Measurements from ENCODE around the gene CD247. TPM values are rescaled to one million over a fixed set of nuclear protein-coding genes. Genes with fewer than 3 reads are reported as not detected.

Gene CD247
- total RNA-seq, 4 donors from 2014 or later: 0.33 TPM; not detected in 3

- no peak for TF ChIP-seq POLR2A (IDR thresholded peaks at IDR 0.05)
- no peak for TF ChIP-seq CTCF (IDR thresholded peaks at IDR 0.05 in 4 of 5, conservative IDR thresholded peaks at IDR 0.05 in 1 of 5)
- H3K4me1 ChIP-seq: peaks cover 22 to 25% of the 10 kb centered on the region in 2 donors
- H3K4me3 ChIP-seq: no peak overlapping the region
- peaks cover 0 to 22% of the 10 kb centered on the region in 2 donors for H3K36me3 ChIP-seq
- H3K27me3 ChIP-seq: no peaks in the 10 kb centered on the region
- no peaks in the 10 kb centered on the region for H3K9me3 ChIP-seq
- intact Hi-C loops (cut with DNase I; ENCODE audit: low total_unique reads) (no loop called here), in situ Hi-C loops (cut with MboI; ENCODE audit: low sequenced_read_pairs in 4 of 4) (loop anchor here in 3 of 4 donors (25.0 kb wide), 2 partner anchors 285 to 485 kb away; no protein-coding TSS in a partner anchor)
- no peak for DNase-seq
- ATAC-seq: no peak
- peak overlapping the region in 3 of 4 donors; percentile 1 to 20 (median 12) for H3K27ac ChIP-seq
Measured at GRCh38 chr1:167546935-167547334, 28.6 kb upstream of the CD247 start.

- H3K4me1 ChIP-seq: peaks cover 12 to 21% of the 10 kb centered on the region in 2 donors
- in situ Hi-C loops (cut with MboI; ENCODE audit: low sequenced_read_pairs in 4 of 4) (loop anchor here in 3 of 4 donors (25.0 kb wide), 2 partner anchors 283 to 483 kb away; no protein-coding TSS in a partner anchor), intact Hi-C loops (cut with DNase I; ENCODE audit: low total_unique reads) (no loop called here)
- H3K27me3 ChIP-seq: no peaks in the 10 kb centered on the region
- H3K4me3 ChIP-seq: no peak overlapping the region
- no peak for TF ChIP-seq CTCF (IDR thresholded peaks at IDR 0.05 in 4 of 5, conservative IDR thresholded peaks at IDR 0.05 in 1 of 5)
- TF ChIP-seq POLR2A (IDR thresholded peaks at IDR 0.05): no peak
- H3K36me3 ChIP-seq: peaks cover 0 to 22% of the 10 kb centered on the region in 2 donors
- DNase-seq (no peak), ATAC-seq (no peak)
- H3K27ac ChIP-seq: no peak overlapping the region
- H3K9me3 ChIP-seq: no peaks in the 10 kb centered on the region
Measured at GRCh38 chr1:167545349-167545748, 27.0 kb upstream of the CD247 start.

- Histone ChIP-seq H3K4me3 (no peak overlapping the region), H3K27ac (no peak overlapping the region), H3K36me3 (peaks cover 0 to 22% of the 10 kb centered on the region in 2 donors), H3K27me3 (no peaks in the 10 kb centered on the region), H3K9me3 (no peaks in the 10 kb centered on the region), H3K4me1 (peaks cover 12 to 21% of the 10 kb centered on the region in 2 donors)
- intact Hi-C loops (cut with DNase I; ENCODE audit: low total_unique reads): no loop called here
- no peak for ATAC-seq
- no peak for DNase-seq
- in situ Hi-C loops (cut with MboI; ENCODE audit: low sequenced_read_pairs in 4 of 4): loop anchor here in 3 of 4 donors (25.0 kb wide), 2 partner anchors 282 to 482 kb away; no protein-coding TSS in a partner anchor
- no peak for TF ChIP-seq CTCF (IDR thresholded peaks at IDR 0.05 in 4 of 5, conservative IDR thresholded peaks at IDR 0.05 in 1 of 5)
- no peak for TF ChIP-seq POLR2A (IDR thresholded peaks at IDR 0.05)
Measured at GRCh38 chr1:167544447-167545093, 26.2 kb upstream of the CD247 start.

GRCh38 chr1:167543199-167543990, 25.1 kb upstream of the CD247 start:
- ATAC-seq (no peak), DNase-seq (no peak)
- H3K4me3 ChIP-seq: no peak overlapping the region
- in situ Hi-C loops (cut with MboI; ENCODE audit: low sequenced_read_pairs in 4 of 4): loop anchor here in 3 of 4 donors (25.0 kb wide), 2 partner anchors 281 to 481 kb away; no protein-coding TSS in a partner anchor
- H3K27ac ChIP-seq: no peak overlapping the region
- peaks cover 7 to 14% of the 10 kb centered on the region in 2 donors for H3K4me1 ChIP-seq
- H3K27me3 ChIP-seq: no peaks in the 10 kb centered on the region
- TF ChIP-seq CTCF (IDR thresholded peaks at IDR 0.05 in 4 of 5, conservative IDR thresholded peaks at IDR 0.05 in 1 of 5) (no peak), POLR2A (IDR thresholded peaks at IDR 0.05) (no peak)
- H3K36me3 ChIP-seq: peaks cover 0 to 22% of the 10 kb centered on the region in 2 donors
- H3K9me3 ChIP-seq: no peaks in the 10 kb centered on the region
- intact Hi-C loops (cut with DNase I; ENCODE audit: low total_unique reads): no loop called here
